Mesenchymal stem cell (in vitro differentiated cells and primary cell): Measurements from ENCODE around the gene DHRS1.

Experiments used
- DNase-seq: peaks from one replicate; pipeline ENCODE4 v3.0.0-alpha.2; 2013
- H2AFZ ChIP-seq: one replicate; pipeline ENCODE4 v1.6.1; 2013; ENCODE audit warnings: low read depth, mild to moderate bottlenecking, control low read depth, inconsistent platforms, low read length, moderate library complexity
- H2AK5ac ChIP-seq: 2 replicates; pipeline ENCODE4 v1.6.1; 2013; ENCODE audit warnings: low read length, moderate library complexity, mild to moderate bottlenecking, inconsistent platforms; ENCODE audit not compliant: severe bottlenecking
- H2BK120ac ChIP-seq: one replicate; pipeline ENCODE4 v1.6.1; 2013; ENCODE audit warnings: low read depth, mild to moderate bottlenecking, inconsistent platforms, low read length, moderate library complexity
- H2BK12ac ChIP-seq, 2 experiments: one replicate each; pipeline ENCODE4 v1.6.1; 2013; ENCODE audit warnings: inconsistent platforms in 2 of 2, low read length in 2 of 2, mild to moderate bottlenecking in 2 of 2, moderate library complexity in 2 of 2, control low read depth in 1 of 2
- H2BK15ac ChIP-seq: one replicate; pipeline ENCODE4 v1.6.1; 2013; ENCODE audit warnings: mild to moderate bottlenecking, low read depth, inconsistent platforms; ENCODE audit not compliant: poor library complexity, severe bottlenecking
- H2BK5ac ChIP-seq: 2 replicates; pipeline ENCODE4 v1.6.1; 2013; ENCODE audit warnings: low read depth, mild to moderate bottlenecking, low read length, control low read depth, inconsistent platforms; ENCODE audit not compliant: poor library complexity, severe bottlenecking
- H3K14ac ChIP-seq, 2 experiments: one replicate each; pipeline ENCODE4 v1.6.1; 2013; ENCODE audit warnings: inconsistent platforms in 2 of 2, low read length in 2 of 2, control low read depth in 1 of 2, mild to moderate bottlenecking in 1 of 2, moderate library complexity in 1 of 2
- H3K18ac ChIP-seq, 2 experiments: one replicate each; pipeline ENCODE4 v1.6.1; 2013; ENCODE audit warnings: inconsistent platforms in 2 of 2, low read length in 2 of 2, control low read depth in 1 of 2, low read depth in 1 of 2, mild to moderate bottlenecking in 1 of 2
- H3K23ac ChIP-seq, 2 experiments: one replicate each; pipeline ENCODE4 v1.6.1; 2013; ENCODE audit warnings: inconsistent platforms in 2 of 2, low read length in 2 of 2, mild to moderate bottlenecking in 2 of 2, moderate library complexity in 2 of 2, control low read depth in 1 of 2
- H3K27ac ChIP-seq: 2 replicates; pipeline ENCODE4 v1.5.1; 2013; ENCODE audit warnings: mild to moderate bottlenecking, moderate library complexity, low read length, control low read depth, inconsistent platforms; ENCODE audit not compliant: poor library complexity, severe bottlenecking
- H3K27me3 ChIP-seq, 2 experiments: 2 replicates each; pipeline versions ENCODE4 v1.6.1 to v1.7.0; 2013; ENCODE audit warnings: low read length in 2 of 2, mild to moderate bottlenecking in 2 of 2, moderate library complexity in 2 of 2, control low read depth in 1 of 2, inconsistent platforms in 1 of 2; ENCODE audit not compliant: control insufficient read depth in 1 of 2, insufficient read depth in 1 of 2
- H3K36me3 ChIP-seq, 2 experiments: 2 replicates each; pipeline versions ENCODE4 v1.6.1 to v1.7.0; 2013; ENCODE audit warnings: low read length in 2 of 2, control low read depth in 1 of 2, inconsistent platforms in 1 of 2, low read depth in 1 of 2, mild to moderate bottlenecking in 1 of 2; ENCODE audit not compliant: insufficient read depth in 2 of 2, control insufficient read depth in 1 of 2
- H3K4ac ChIP-seq, 2 experiments: one replicate each; pipeline ENCODE4 v1.6.1; 2013; ENCODE audit warnings: inconsistent platforms in 2 of 2, low read length in 2 of 2, mild to moderate bottlenecking in 2 of 2, moderate library complexity in 2 of 2, control low read depth in 1 of 2, low read depth in 1 of 2
- H3K4me1 ChIP-seq: 2 replicates; pipeline ENCODE4 v1.6.1; 2013; ENCODE audit warnings: low read depth, low read length, control low read depth; ENCODE audit not compliant: control insufficient read depth, insufficient read depth
- H3K4me2 ChIP-seq: 2 replicates; pipeline ENCODE4 v1.6.1; 2013; ENCODE audit warnings: low read length, mild to moderate bottlenecking, inconsistent platforms; ENCODE audit not compliant: poor library complexity, severe bottlenecking
- H3K4me3 ChIP-seq, 2 experiments: 2 replicates each; pipeline versions ENCODE4 v1.5.1 to v1.7.0; 2013; ENCODE audit warnings: low read length in 2 of 2, mild to moderate bottlenecking in 2 of 2, control low read depth in 1 of 2, low read depth in 1 of 2; ENCODE audit not compliant: insufficient read depth in 1 of 2
- H3K79me1 ChIP-seq: replicated peaks from 2 replicates; pipeline ENCODE4 v1.6.1; 2013; ENCODE audit warnings: mild to moderate bottlenecking, control low read depth, low read length, inconsistent platforms; ENCODE audit not compliant: poor library complexity, severe bottlenecking
- H3K9ac ChIP-seq: 2 replicates; pipeline ENCODE4 v1.7.0; 2013; ENCODE audit warnings: mild to moderate bottlenecking, low read length, moderate library complexity
- H3K9me3 ChIP-seq: 2 replicates; pipeline ENCODE4 v1.7.0; 2013; ENCODE audit warnings: mild to moderate bottlenecking, low read length; ENCODE audit not compliant: control insufficient read depth
- H4K8ac ChIP-seq: one replicate; pipeline ENCODE4 v1.6.1; 2013; ENCODE audit warnings: inconsistent platforms, mild to moderate bottlenecking, low read length, moderate library complexity
- H4K91ac ChIP-seq: one replicate; pipeline ENCODE4 v1.6.1; 2013; ENCODE audit warnings: mild to moderate bottlenecking, low read length, inconsistent platforms
- WGBS: methylation state at CpG from one replicate; pipeline ENCODE4 v1.1.7; 2013; ENCODE audit warnings: mixed read lengths; 5-methylcytosine and 5-hydroxymethylcytosine counted together

Gene DHRS1

DNA sequence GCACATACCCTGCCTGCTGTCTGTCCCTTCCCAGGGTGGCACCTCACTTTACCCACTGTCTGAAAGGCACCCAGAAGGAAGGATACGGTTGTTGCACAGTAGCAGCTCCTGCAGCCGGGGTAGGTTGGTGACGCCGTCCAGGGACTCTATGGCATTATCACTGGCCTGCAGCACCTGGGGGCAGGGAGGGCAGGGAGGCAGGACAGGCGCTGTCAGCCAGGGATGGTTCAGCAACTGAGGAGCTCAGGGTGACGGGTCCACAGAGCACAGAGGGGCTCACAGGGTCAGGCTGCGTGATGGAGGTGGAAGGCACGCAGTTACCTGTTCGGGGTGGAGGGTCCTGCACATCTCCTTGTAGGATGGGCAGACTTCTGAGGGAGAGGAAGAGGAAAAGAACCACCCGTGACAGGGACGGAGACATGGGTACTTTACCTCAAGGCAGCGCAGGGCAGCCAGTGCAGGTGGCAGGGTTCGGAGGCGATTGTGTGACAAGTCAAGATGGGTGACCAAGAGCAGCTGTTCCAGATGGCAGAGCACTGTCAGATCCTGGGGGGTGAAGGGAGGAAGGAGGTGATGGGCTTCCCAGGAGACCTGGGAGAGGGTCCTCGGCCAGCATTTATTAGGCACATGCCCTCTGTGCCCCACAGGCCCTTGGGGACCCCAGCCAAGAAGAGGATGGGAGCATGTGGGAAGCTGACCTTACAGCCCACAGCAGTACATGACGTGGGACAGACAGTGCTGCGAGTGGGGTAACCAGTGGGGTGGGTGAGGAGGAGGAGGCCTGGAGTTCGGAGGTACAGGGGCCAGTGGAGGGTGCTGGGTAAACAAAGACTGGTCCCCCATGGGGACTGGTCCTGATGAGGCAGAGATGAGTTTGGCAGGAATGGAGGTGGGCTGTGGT, 33.0 kb downstream of the DHRS1 start:
- H3K14ac ChIP-seq = no peak overlapping the region
- DNase-seq = no peak
- H3K36me3 ChIP-seq = peaks cover 59 to 66% of the 10 kb centered on the region in 2 experiments
- H4K8ac ChIP-seq = no peak overlapping the region
- no peak overlapping the region for H2AFZ ChIP-seq
- H4K91ac ChIP-seq = no peak overlapping the region
- H2BK120ac ChIP-seq = no peak overlapping the region
- no peak overlapping the region for H3K23ac ChIP-seq
- no peak overlapping the region for H3K27ac ChIP-seq
- no peaks in the 10 kb centered on the region for H3K27me3 ChIP-seq
- WGBS = 94% methylated on average over 18 of the region's 18 CpGs
- H3K9me3 ChIP-seq = no peaks in the 10 kb centered on the region
- no peak overlapping the region for H3K9ac ChIP-seq
- H2AK5ac ChIP-seq = no peak overlapping the region
- H3K18ac ChIP-seq = no peak overlapping the region
- H2BK12ac ChIP-seq = no peak overlapping the region
- peaks cover 21% of the 10 kb centered on the region for H3K79me1 ChIP-seq
- H3K4me2 ChIP-seq = no peak overlapping the region
- H2BK15ac ChIP-seq = no peak overlapping the region
- no peak overlapping the region for H3K4ac ChIP-seq
- no peak overlapping the region for H3K4me3 ChIP-seq
- H2BK5ac ChIP-seq = no peak overlapping the region
- peaks cover 9% of the 10 kb centered on the region for H3K4me1 ChIP-seq

DNA sequence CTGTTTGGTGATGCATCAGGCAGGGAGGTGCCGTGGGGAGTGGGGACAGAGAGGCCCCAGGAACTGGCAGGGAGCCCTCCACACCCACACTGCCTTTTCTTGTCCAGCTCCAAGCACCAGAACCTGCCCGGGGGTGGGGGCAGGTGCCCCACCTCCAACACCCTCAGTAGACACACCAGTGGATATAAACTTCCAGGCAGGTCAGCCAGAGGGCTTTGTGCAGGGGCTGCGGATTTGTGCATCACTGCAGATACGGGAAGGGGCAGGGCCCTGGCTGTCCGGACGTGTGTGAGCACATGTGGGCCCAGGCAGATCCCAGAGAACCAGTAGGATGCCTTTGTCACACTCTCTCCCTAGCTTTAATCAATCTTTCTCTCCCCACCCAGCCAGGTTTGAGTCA, 35.3 kb downstream of the DHRS1 start:
- no peak overlapping the region for H2BK5ac ChIP-seq

DNA sequence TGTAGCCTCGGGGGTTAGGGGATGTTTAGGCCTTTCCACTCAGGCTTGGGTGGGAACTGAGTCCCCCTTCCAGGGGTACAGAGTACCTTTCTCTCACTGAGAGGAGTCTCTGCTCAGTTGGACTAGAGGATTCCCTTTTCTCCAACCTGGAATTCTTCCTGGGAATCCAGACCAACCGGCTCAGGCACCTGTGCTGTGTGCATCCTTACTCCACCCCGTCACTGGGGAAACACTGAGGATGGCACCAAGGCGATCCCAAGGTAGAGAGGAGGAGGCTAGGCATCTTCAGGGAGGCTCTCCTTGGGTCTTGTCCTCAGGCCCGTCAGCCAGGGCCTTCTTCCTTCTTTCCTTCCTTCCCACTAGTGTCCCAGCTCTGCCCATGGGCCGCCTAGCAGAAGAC, 35.7 kb downstream of the DHRS1 start:
- Histone ChIP-seq H3K9ac (no peak overlapping the region), H2BK15ac (no peak overlapping the region), H3K18ac (no peak overlapping the region), H3K4me2 (no peak overlapping the region), H3K27ac (no peak overlapping the region), H4K91ac (no peak overlapping the region), H3K4ac (no peak overlapping the region), H3K4me1 (peaks cover 6% of the 10 kb centered on the region), H3K27me3 (no peaks in the 10 kb centered on the region), H3K14ac (no peak overlapping the region), H3K79me1 (peaks cover 3% of the 10 kb centered on the region), H3K23ac (no peak overlapping the region), H4K8ac (no peak overlapping the region), H2AFZ (no peak overlapping the region), H2BK5ac (no peak overlapping the region), H3K36me3 (peaks cover 44 to 67% of the 10 kb centered on the region in 2 experiments), H3K4me3 (no peak overlapping the region), H3K9me3 (no peaks in the 10 kb centered on the region), H2AK5ac (no peak overlapping the region), H2BK120ac (no peak overlapping the region), H2BK12ac (no peak overlapping the region)
- WGBS = 85% methylated on average over 5 of the region's 6 CpGs
- no peak for DNase-seq

More for the DNA sequence above, 35.3 kb downstream of the DHRS1 start:
- H3K27me3 ChIP-seq = no peaks in the 10 kb centered on the region
- no peak overlapping the region for H3K23ac ChIP-seq
- H3K9me3 ChIP-seq = no peaks in the 10 kb centered on the region
- H3K4ac ChIP-seq = no peak overlapping the region
- H3K4me2 ChIP-seq = no peak overlapping the region
- H3K4me3 ChIP-seq = no peak overlapping the region
- no peak overlapping the region for H2BK12ac ChIP-seq
- WGBS = 92% methylated on average over 6 of the region's 6 CpGs
- no peak overlapping the region for H2AK5ac ChIP-seq
- peaks cover 48 to 68% of the 10 kb centered on the region in 2 experiments for H3K36me3 ChIP-seq
- peaks cover 7% of the 10 kb centered on the region for H3K79me1 ChIP-seq
- H3K27ac ChIP-seq = no peak overlapping the region
- H4K8ac ChIP-seq = no peak overlapping the region
- H3K14ac ChIP-seq = no peak overlapping the region
- no peak overlapping the region for H4K91ac ChIP-seq
- H3K18ac ChIP-seq = no peak overlapping the region
- H3K4me1 ChIP-seq = peaks cover 3% of the 10 kb centered on the region
- DNase-seq = no peak
- H2BK15ac ChIP-seq = no peak overlapping the region
- H3K9ac ChIP-seq = no peak overlapping the region
- no peak overlapping the region for H2BK120ac ChIP-seq
- no peak overlapping the region for H2AFZ ChIP-seq

GRCh38 chr14:24262821-24263733, 36.5 kb downstream of the DHRS1 start, which contains the start of gene TGM1:
Gene TGM1, minus strand, starts transcription at chr14:24263177. Its CDS starts 825 bp downstream, at chr14:24262352.
- H2BK5ac ChIP-seq = no peak within 1 kb of the TSS
- no peak within 1 kb of the TSS for H3K9ac ChIP-seq
- H3K9me3 ChIP-seq = no peaks in the 10 kb centered on the region
- no peak within 1 kb of the TSS for H2AK5ac ChIP-seq
- H3K27ac ChIP-seq = no peak within 1 kb of the TSS
- H3K4me3 ChIP-seq = no peak within 1 kb of the TSS
- H3K23ac ChIP-seq = no peak within 1 kb of the TSS
- H3K14ac ChIP-seq = no peak within 1 kb of the TSS
- H3K79me1 ChIP-seq = peaks cover 3% of the 10 kb centered on the region
- no peak for DNase-seq
- no peak within 1 kb of the TSS for H3K4ac ChIP-seq
- H3K27me3 ChIP-seq = no peaks in the 10 kb centered on the region
- H3K4me2 ChIP-seq = no peak within 1 kb of the TSS
- H3K36me3 ChIP-seq = peaks cover 36 to 65% of the 10 kb centered on the region in 2 experiments
- no peak within 1 kb of the TSS for H4K8ac ChIP-seq
- WGBS = 83% methylated on average over 14 of the region's 14 CpGs
- no peak within 1 kb of the TSS for H2BK120ac ChIP-seq
- no peak within 1 kb of the TSS for H2BK15ac ChIP-seq
- H3K4me1 ChIP-seq = peaks cover 6% of the 10 kb centered on the region
- H2BK12ac ChIP-seq = no peak within 1 kb of the TSS
- H4K91ac ChIP-seq = no peak within 1 kb of the TSS
- H3K18ac ChIP-seq = no peak within 1 kb of the TSS
- no peak within 1 kb of the TSS for H2AFZ ChIP-seq
